Measurements from ENCODE around the gene DNAI4. TPM values are rescaled to one million over a fixed set of nuclear protein-coding genes. Genes with fewer than 3 reads are reported as not detected.

DNAI4 gene
- total and polyA plus RNA-seq, 2 donors (not counting 3 experiments of a cell fraction or from before 2014, with no cell fraction given): 0.51 to 3.3 TPM

DNA sequence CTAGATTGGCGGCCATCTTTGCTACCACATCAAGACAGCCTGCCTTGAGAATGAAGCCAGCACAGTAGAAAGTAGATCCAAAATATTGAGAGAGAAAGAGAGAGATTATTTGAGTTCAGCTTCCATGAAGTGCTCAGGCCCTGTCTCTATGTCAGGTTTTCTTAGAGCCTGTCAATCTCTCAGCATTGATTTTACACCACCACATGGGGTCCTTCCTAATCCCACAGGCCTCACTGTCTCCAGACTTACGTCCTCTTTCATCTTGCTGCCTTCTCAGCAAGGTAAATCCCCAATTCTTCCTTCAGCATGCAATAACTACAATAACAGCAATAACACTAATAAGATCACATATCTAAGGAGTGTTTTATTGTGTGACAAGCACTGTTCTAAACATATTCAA lies 151.4 kb downstream of the DNAI4 start:
- POLR2A ChIA-PET: no interaction called here
- Histone ChIP-seq H3K9me3 (replicated peaks; ENCODE audit: control insufficient read depth, insufficient read depth, low read length) (no peaks in the 10 kb centered on the region), H3K27me3 (ENCODE audit: control insufficient read depth in 2 of 2, insufficient read depth in 2 of 2, low read length in 2 of 2) (no peaks in the 10 kb centered on the region), H3K36me3 (ENCODE audit: control insufficient read depth in 2 of 2, extremely low read depth in 1 of 2, insufficient read depth in 2 of 2, low read length in 2 of 2) (no peaks in the 10 kb centered on the region), H3K4me1 (ENCODE audit: control insufficient read depth, extremely low read depth, insufficient read depth, low read length) (no peaks in the 10 kb centered on the region), H3K9ac (replicated peaks; ENCODE audit: extremely low read depth, insufficient read depth, low read length) (no peak overlapping the region), H3K4me3 (replicated peaks in 1 of 3; ENCODE audit: insufficient read depth in 1 of 3, low read depth in 1 of 3, low read length in 3 of 3) (no peak overlapping the region), H3K9me1 (replicated peaks; ENCODE audit: control insufficient read depth, extremely low read depth, insufficient read depth, low read length) (no peaks in the 10 kb centered on the region), H3K79me2 (ENCODE audit: control insufficient read depth, insufficient read depth, low read length) (no peaks in the 10 kb centered on the region), H4K20me1 (replicated peaks; ENCODE audit: control insufficient read depth, extremely low read depth, insufficient read depth, low read length) (no peaks in the 10 kb centered on the region), H3K27ac (ENCODE audit: insufficient read depth, low read depth, low read length) (no peak overlapping the region), H3K4me2 (ENCODE audit: insufficient read depth, low read length) (no peak overlapping the region), H2AFZ (ENCODE audit: low read depth, low read length) (no peak overlapping the region)
- no peak for TF ChIP-seq POLR2A (IDR thresholded peaks at IDR 0.05; ENCODE audit: low read depth, low read length)
- dilution Hi-C loops (cut with MboI; ENCODE audit: extremely low pct_ligation_motif_present, low sequenced_read_pairs): no loop called here
- no peak for DNase-seq (ENCODE audit: low read depth, low spot score)
- FAIRE-seq: no peak
- intact Hi-C loops (cut with micrococcal nuclease): no loop called here
- BruUV-seq (replicated peaks): no TSS peak
- CTCF ChIA-PET: no interaction called here

DNA sequence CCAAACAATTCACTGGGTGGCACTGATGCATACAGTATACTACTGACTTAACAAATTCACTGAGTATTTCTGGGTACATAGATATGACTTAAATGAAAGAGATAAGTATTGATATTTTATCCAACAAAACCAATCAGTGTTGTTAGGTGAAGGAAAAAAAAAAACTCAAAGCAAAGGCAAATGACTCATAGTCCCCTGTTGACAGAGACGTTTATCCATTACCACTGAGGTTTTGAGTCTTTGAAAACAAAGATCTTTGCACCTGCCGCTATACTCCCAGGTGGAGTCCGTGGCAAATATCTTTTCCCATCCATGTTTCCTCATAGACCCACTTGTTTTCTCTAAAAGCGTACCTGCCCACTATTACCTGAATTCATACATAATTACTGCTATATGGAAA lies 154.0 kb downstream of the DNAI4 start:
- intact Hi-C loops (cut with micrococcal nuclease): no loop called here
- H3K9me3 ChIP-seq (replicated peaks; ENCODE audit: control insufficient read depth, insufficient read depth, low read length): no peaks in the 10 kb centered on the region
- DNase-seq (ENCODE audit: low read depth, low spot score) (no peak), FAIRE-seq (no peak)
- no peaks in the 10 kb centered on the region for H3K9me1 ChIP-seq (replicated peaks; ENCODE audit: control insufficient read depth, extremely low read depth, insufficient read depth, low read length)
- TF ChIP-seq MYC (IDR thresholded peaks at IDR 0.05; ENCODE audit: low read depth, low read length): no peak
- TF ChIP-seq POLR2AphosphoS5 (IDR thresholded peaks at IDR 0.05; ENCODE audit: insufficient read depth, low read depth, low read length): no peak
- no peak for TF ChIP-seq EZH2 (IDR thresholded peaks at IDR 0.05; ENCODE audit: borderline replicate concordance, low read depth, low read length, severe bottlenecking)
- TF ChIP-seq, protein P1, sequence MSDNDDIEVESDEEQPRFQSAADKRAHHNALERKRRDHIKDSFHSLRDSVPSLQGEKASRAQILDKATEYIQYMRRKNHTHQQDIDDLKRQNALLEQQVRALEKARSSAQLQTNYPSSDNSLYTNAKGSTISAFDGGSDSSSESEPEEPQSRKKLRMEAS (IDR thresholded peaks at IDR 0.05; ENCODE audit: insufficient read depth, insufficient read length): no peak
- TF ChIP-seq, protein P2, sequence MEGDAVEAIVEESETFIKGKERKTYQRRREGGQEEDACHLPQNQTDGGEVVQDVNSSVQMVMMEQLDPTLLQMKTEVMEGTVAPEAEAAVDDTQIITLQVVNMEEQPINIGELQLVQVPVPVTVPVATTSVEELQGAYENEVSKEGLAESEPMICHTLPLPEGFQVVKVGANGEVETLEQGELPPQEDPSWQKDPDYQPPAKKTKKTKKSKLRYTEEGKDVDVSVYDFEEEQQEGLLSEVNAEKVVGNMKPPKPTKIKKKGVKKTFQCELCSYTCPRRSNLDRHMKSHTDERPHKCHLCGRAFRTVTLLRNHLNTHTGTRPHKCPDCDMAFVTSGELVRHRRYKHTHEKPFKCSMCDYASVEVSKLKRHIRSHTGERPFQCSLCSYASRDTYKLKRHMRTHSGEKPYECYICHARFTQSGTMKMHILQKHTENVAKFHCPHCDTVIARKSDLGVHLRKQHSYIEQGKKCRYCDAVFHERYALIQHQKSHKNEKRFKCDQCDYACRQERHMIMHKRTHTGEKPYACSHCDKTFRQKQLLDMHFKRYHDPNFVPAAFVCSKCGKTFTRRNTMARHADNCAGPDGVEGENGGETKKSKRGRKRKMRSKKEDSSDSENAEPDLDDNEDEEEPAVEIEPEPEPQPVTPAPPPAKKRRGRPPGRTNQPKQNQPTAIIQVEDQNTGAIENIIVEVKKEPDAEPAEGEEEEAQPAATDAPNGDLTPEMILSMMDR (IDR thresholded peaks at IDR 0.05; ENCODE audit: extremely low read depth in 1 of 2, insufficient read depth in 1 of 2, low read depth in 1 of 2, low read length in 2 of 2): no peak
- TF ChIP-seq GATA2 (IDR thresholded peaks at IDR 0.05; ENCODE audit: insufficient read depth, insufficient read length, low read depth, low read length): no peak
- TF ChIP-seq POLR2A (IDR thresholded peaks at IDR 0.05; ENCODE audit: low read depth, low read length): no peak
- no peak for TF ChIP-seq FOS (IDR thresholded peaks at IDR 0.05; ENCODE audit: borderline replicate concordance, insufficient read depth, low read length)
- no peak for TF ChIP-seq JUN (IDR thresholded peaks at IDR 0.05; ENCODE audit: borderline replicate concordance, insufficient read depth, insufficient read length, low read depth)
- H3K4me2 ChIP-seq (ENCODE audit: insufficient read depth, low read length): no peak overlapping the region
- no peak overlapping the region for H3K27ac ChIP-seq (ENCODE audit: insufficient read depth, low read depth, low read length)
- no peaks in the 10 kb centered on the region for H3K27me3 ChIP-seq (ENCODE audit: control insufficient read depth in 2 of 2, insufficient read depth in 2 of 2, low read length in 2 of 2)
- no peaks in the 10 kb centered on the region for H3K79me2 ChIP-seq (ENCODE audit: control insufficient read depth, insufficient read depth, low read length)
- CTCF ChIA-PET: interaction anchor here (1.3 kb wide), 1 partner anchor 379 kb away, joined by 4 read pairs; no protein-coding TSS in a partner anchor
- POLR2A ChIA-PET: no interaction called here
- H3K36me3 ChIP-seq (ENCODE audit: control insufficient read depth in 2 of 2, extremely low read depth in 1 of 2, insufficient read depth in 2 of 2, low read length in 2 of 2): no peaks in the 10 kb centered on the region
- no peak overlapping the region for H3K4me3 ChIP-seq (replicated peaks in 1 of 3; ENCODE audit: insufficient read depth in 1 of 3, low read depth in 1 of 3, low read length in 3 of 3)
- H3K4me1 ChIP-seq (ENCODE audit: control insufficient read depth, extremely low read depth, insufficient read depth, low read length): no peaks in the 10 kb centered on the region
- no peaks in the 10 kb centered on the region for H4K20me1 ChIP-seq (replicated peaks; ENCODE audit: control insufficient read depth, extremely low read depth, insufficient read depth, low read length)
- H2AFZ ChIP-seq (ENCODE audit: low read depth, low read length): no peak overlapping the region
- dilution Hi-C loops (cut with MboI; ENCODE audit: extremely low pct_ligation_motif_present, low sequenced_read_pairs): no loop called here
- no peak overlapping the region for H3K9ac ChIP-seq (replicated peaks; ENCODE audit: extremely low read depth, insufficient read depth, low read length)
- BruUV-seq (replicated peaks): no TSS peak

All from endothelial cell of umbilical vein (primary cell).